Tibial artery (tissue), 4 donors: ENCODE data around the gene COPS3.

Source experiments
- DNase-seq, 2 donors: peaks; one replicate each; pipeline ENCODE4 v3.0.0-alpha.2; 2019
- H3K27ac ChIP-seq, 2 donors: fragments of 200-600 bp; sonication (generic) in 1 of 2; 1 replicate in 1 of 2; 2 replicates in 1 of 2; pipeline ENCODE4 v1.5.1; 2018 to 2019; ENCODE audit warnings: mild to moderate bottlenecking in 1 of 2
- H3K27me3 ChIP-seq, 2 donors: fragments of 200-600 bp; sonication (generic) in 1 of 2; one replicate each; pipeline versions ENCODE4 v1.5.1 to v1.6.0; 2016 to 2019
- H3K36me3 ChIP-seq, 3 donors: fragments of 200-600 bp; sonication (generic) in 2 of 3; one replicate each; pipeline ENCODE4 v1.5.1; 2016 to 2019; ENCODE audit warnings: mild to moderate bottlenecking in 2 of 3
- H3K4me1 ChIP-seq, 4 donors: fragments of 200-600 bp; sonication (generic) in 2 of 4; 1 replicate in 3 of 4; 2 replicates in 1 of 4; pipeline ENCODE4 v1.5.1; 2016 to 2019
- H3K4me3 ChIP-seq, 2 donors: fragments of 200-600 bp; sonication (generic) in 1 of 2; 1 replicate in 1 of 2; 2 replicates in 1 of 2; pipeline ENCODE4 v1.5.1; 2018 to 2019; ENCODE audit warnings: mild to moderate bottlenecking in 2 of 2
- H3K9me3 ChIP-seq, 3 donors: fragments of 200-600 bp; sonication (generic) in 1 of 3; one replicate each; pipeline ENCODE4 v1.5.1; 2016 to 2019
- intact Hi-C: fragments of 100-400 bp; cut with DNase I; formaldehyde crosslinking; loops from one replicate; pipeline ENCODE4 v1.15.0; 2023; ENCODE audit warnings: low total_unique reads
- TF ChIP-seq, protein P1 (sequence below), 2 experiments: fragments of 200-600 bp in 1 of 2; fragments of 450-650 bp in 1 of 2; IDR thresholded peaks; one replicate each; pipeline ENCODE4 v1.5.1; 2017 to 2019; ENCODE audit warnings: antibody characterized with exemption in 2 of 2, mild to moderate bottlenecking in 1 of 2, moderate library complexity in 1 of 2

Gene COPS3

DNA sequence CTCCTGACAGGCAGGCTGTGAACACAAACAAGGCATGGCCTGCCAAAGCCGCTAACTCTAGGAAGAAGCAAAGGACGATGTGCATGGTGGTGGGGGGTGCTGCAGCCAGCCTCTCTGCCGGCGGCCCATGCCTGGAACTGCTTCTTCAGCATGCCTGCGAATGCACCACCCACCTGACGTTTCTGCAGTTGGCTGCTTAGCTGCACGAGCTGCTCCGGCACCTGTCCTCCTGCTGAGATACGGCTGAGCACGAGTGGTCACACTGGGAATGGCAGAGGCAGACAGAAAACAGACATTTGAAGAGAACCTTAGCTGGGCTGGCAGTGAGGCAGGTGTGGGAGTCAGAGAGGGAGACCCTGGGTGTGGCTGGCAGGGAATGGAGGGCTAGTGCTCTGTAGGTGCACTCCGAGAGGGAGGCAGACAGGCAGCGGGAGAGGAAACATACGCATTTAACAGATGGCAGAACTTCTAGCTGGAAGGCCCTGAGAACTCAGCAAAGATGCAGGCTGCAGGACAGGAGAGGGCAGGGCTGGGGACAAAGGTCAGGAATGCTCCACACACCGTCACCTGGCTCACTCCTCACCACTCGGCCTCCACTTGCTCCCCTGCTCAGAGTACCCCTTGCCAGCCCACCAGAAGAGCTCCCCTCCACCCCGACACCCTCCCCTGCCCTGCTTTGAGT is 49.3 kb downstream of the COPS3 start:
- intact Hi-C loops = loop anchor here (10.0 kb wide), 1 partner anchor 227 kb away; no protein-coding TSS in a partner anchor
- TF ChIP-seq, protein P1, sequence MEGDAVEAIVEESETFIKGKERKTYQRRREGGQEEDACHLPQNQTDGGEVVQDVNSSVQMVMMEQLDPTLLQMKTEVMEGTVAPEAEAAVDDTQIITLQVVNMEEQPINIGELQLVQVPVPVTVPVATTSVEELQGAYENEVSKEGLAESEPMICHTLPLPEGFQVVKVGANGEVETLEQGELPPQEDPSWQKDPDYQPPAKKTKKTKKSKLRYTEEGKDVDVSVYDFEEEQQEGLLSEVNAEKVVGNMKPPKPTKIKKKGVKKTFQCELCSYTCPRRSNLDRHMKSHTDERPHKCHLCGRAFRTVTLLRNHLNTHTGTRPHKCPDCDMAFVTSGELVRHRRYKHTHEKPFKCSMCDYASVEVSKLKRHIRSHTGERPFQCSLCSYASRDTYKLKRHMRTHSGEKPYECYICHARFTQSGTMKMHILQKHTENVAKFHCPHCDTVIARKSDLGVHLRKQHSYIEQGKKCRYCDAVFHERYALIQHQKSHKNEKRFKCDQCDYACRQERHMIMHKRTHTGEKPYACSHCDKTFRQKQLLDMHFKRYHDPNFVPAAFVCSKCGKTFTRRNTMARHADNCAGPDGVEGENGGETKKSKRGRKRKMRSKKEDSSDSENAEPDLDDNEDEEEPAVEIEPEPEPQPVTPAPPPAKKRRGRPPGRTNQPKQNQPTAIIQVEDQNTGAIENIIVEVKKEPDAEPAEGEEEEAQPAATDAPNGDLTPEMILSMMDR (IDR thresholded peaks at IDR 0.05) = no peak
- H3K27me3 ChIP-seq = no peaks in the 10 kb centered on the region
- peak in 1 of 2 donors; percentile 53 for DNase-seq
- peaks cover 0 to 33% (median 17%) of the 10 kb centered on the region in 4 donors for H3K4me1 ChIP-seq
- H3K4me3 ChIP-seq = no peak overlapping the region
- H3K27ac ChIP-seq = no peak overlapping the region
- peaks cover 47 to 61% (median 55%) of the 10 kb centered on the region in 3 donors for H3K36me3 ChIP-seq
- H3K9me3 ChIP-seq = no peaks in the 10 kb centered on the region

DNA sequence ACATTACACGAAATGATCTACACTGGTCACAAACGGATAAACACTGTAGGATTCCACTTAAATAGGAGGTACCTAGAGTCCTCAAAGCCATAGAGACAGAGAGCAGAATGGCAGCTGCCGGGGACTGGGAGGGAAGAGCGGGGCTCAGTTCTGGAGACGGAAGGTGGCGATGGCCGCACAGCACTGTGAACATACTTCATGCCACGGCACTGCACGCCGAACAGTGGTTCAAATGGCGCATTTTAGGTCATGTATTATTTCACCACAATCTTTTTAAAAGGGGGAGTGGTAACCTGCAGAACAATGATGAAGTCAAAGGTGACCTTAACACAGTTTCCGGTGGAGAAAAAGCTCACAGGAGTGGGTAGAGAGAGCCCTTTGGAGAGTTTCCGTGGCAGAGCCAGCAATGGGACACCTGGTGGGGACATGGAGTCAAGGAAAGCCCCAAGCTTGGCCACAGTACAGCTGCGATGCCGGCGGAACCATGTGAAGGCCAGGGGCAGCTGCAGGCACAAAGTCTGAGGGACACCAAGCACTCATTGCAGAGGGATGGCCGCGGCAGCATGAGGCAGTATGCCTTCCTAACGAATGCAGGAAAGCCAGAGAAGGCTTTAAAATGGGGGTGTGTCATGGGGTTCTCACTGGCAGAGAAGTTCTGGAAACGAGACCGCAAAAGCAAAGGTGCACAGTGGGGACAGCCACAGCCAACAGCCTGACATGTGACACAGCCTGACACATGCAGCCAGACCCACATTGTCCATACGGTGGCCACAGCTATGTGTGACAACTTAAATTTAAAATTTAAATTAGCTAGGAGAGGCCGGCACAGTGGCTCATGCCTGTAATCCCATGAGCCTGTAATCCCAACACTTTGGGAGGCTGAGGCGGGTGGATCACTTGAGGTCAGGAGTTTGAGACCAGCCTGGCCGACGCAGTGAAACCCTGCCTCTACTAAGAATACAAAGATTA is 51.3 kb downstream of the COPS3 start:
- intact Hi-C loops = loop anchor here (10.0 kb wide), 1 partner anchor 225 kb away; no protein-coding TSS in a partner anchor
- no peaks in the 10 kb centered on the region for H3K27me3 ChIP-seq
- no peak overlapping the region for H3K4me3 ChIP-seq
- no peaks in the 10 kb centered on the region for H3K9me3 ChIP-seq
- peaks cover 68 to 82% (median 76%) of the 10 kb centered on the region in 3 donors for H3K36me3 ChIP-seq
- H3K27ac ChIP-seq = no peak overlapping the region
- no peak for DNase-seq
- TF ChIP-seq, protein P1 (IDR thresholded peaks at IDR 0.05) = no peak
- H3K4me1 ChIP-seq = peaks cover 0 to 17% (median 6%) of the 10 kb centered on the region in 4 donors

DNA sequence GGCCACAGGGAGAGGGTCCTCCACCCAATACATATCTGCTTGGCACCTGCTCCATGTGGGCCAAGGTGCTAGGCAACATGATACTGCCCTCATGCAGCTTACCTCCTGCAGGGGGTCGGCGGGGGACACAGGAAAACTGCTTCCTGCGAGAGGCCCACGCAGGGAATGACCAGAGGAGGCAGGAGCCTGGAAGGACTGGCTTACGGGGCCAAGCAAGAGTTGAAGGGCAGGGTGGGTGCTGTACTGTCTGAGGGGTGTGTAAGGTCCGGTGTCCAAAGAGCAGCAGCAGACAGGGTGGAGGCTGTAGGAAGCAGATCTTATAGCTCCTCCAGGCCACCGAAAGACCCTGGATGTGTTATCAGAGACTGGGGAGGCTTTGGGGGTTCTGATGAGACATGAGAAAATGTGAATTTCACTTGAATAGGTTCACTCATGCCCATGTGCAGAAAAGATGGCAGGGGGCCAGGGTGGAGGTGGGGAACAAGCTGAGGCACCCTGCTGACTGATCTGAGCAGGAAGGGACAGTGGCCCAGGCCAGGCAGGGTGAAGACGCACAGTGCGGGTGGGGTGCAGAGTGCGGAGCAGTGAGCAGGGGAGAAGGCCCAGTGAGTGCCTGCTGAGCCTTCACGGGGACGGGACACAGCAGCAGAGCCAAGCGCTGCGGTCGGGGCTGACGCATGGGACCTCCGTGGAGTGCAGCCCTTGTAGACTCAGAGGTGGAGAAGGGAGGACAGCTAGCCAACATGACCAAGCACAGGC is 52.3 kb downstream of the COPS3 start:
- intact Hi-C loops = no loop called here
- TF ChIP-seq, protein P1 (IDR thresholded peaks at IDR 0.05) = no peak
- H3K27ac ChIP-seq = peak overlapping the region in 1 of 2 donors; percentile 31
- H3K4me3 ChIP-seq = no peak overlapping the region
- peaks cover 0 to 7% (median 3%) of the 10 kb centered on the region in 4 donors for H3K4me1 ChIP-seq
- peaks cover 78 to 92% (median 86%) of the 10 kb centered on the region in 3 donors for H3K36me3 ChIP-seq
- H3K9me3 ChIP-seq = no peaks in the 10 kb centered on the region
- no peaks in the 10 kb centered on the region for H3K27me3 ChIP-seq
- DNase-seq = peak in 1 of 2 donors; percentile 65

DNA sequence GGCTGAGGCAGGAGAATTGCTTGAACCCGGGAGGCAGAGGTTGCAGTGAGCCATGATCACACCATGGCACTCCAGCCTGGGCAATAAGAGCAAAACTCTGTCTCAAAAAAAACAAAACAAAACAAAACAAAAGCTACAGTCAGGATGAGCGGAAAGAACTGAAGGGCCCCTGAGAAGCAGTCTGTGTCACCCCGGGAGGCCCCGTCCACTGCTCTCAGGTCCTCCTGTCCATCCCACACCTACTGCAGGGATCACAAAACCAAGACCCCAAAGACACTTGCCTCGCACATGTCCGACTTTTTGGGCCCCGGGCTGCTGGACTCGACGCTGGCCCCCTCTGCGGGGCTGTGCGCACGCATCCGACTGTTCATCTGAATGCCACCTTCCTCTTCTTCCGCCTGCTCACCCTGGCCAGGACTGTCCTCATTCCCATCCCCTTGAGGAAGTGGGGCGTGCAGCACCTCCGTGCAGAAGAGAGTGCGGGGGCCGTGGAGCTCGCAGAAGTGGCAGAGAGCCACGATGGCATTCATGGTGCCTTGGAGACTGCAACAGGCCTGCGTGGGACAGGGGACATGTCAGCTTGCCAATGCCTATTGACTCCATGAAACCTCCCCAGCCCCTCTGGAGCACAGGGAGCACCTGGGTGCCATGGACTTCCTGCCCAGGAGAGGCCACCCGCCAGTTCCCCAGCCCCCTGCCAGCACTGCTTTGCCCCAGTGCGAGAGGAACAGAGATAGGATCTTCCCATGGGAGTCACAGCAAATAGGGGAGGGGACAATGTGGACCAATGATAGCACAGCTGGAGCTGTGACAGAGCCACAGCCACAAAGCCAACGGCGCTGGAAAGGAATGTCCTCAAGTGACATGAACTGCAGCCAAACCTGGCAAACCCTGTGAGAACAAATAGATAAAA is 53.2 kb downstream of the COPS3 start:
- TF ChIP-seq, protein P1 (IDR thresholded peaks at IDR 0.05) = no peak
- Histone ChIP-seq H3K4me1 (peaks cover 0 to 7% (median 3%) of the 10 kb centered on the region in 4 donors), H3K4me3 (no peak overlapping the region), H3K27me3 (no peaks in the 10 kb centered on the region), H3K9me3 (no peaks in the 10 kb centered on the region), H3K36me3 (peaks cover 84 to 100% (median 94%) of the 10 kb centered on the region in 3 donors), H3K27ac (peak overlapping the region in 1 of 2 donors; percentile 31)
- DNase-seq = peak in 1 of 2 donors; percentile 68
- intact Hi-C loops = no loop called here
